ENCODE measurements around the gene EXOC6.

The EXOC6 gene

GRCh38 chr10:92822964-92823363, 25.4 kb upstream of the EXOC6 start:
- Histone ChIP-seq H3K9me3 (ENCODE audit: control insufficient read depth, insufficient read depth, low read depth, low read length) (no peaks in the 10 kb centered on the region), H3K36me3 (ENCODE audit: control insufficient read depth in 2 of 2, insufficient read depth in 1 of 2, low read length in 2 of 2) (no peaks in the 10 kb centered on the region), H3K27ac (ENCODE audit: extremely low read depth, low read depth, low read length) (no peak overlapping the region), H3K4me1 (ENCODE audit: control insufficient read depth, insufficient read depth, low read length) (no peaks in the 10 kb centered on the region), H3K4me3 (ENCODE audit: low read depth, low read length) (no peak overlapping the region)
- TF ChIP-seq ZNF654 (tag by site-specific recombination; IDR thresholded peaks at IDR 0.05; ENCODE audit: low read depth) (peak; percentile 56), ZFP3 (tag by site-specific recombination; IDR thresholded peaks at IDR 0.05; ENCODE audit: low read depth) (no peak)
- CTCF ChIA-PET, result interaction anchor here (0.7 to 2.1 kb wide), 8 partner anchors 12 to 941 kb away, joined by 3 to 17 read pairs (median 6); no protein-coding TSS in a partner anchor
- POLR2A ChIA-PET, result no interaction called here

- H3K4me3 ChIP-seq (ENCODE audit: low read depth, low read length), result no peak overlapping the region
- CTCF ChIA-PET, result no interaction called here
- POLR2A ChIA-PET, result no interaction called here
- H3K9me3 ChIP-seq (ENCODE audit: control insufficient read depth, insufficient read depth, low read depth, low read length), result no peaks in the 10 kb centered on the region
- H3K36me3 ChIP-seq (ENCODE audit: control insufficient read depth in 2 of 2, insufficient read depth in 1 of 2, low read length in 2 of 2), result no peaks in the 10 kb centered on the region
- no peak for TF ChIP-seq ZNF280C (tag by site-specific recombination; IDR thresholded peaks at IDR 0.05)
- no peak for TF ChIP-seq ZNF394 (tag by site-specific recombination; IDR thresholded peaks at IDR 0.05; ENCODE audit: borderline replicate concordance)
- no peak for TF ChIP-seq SETDB1 (IDR thresholded peaks at IDR 0.05; ENCODE audit: insufficient read length, low read length)
- no peak for TF ChIP-seq REST (tag by site-specific recombination; IDR thresholded peaks at IDR 0.05)
- no peak for TF ChIP-seq SP2 (tag by site-specific recombination; IDR thresholded peaks at IDR 0.05)
- no peak for TF ChIP-seq TCF7L2 (IDR thresholded peaks at IDR 0.05; ENCODE audit: borderline replicate concordance, low read depth, low read length)
- TF ChIP-seq ZNF501 (tag by site-specific recombination; IDR thresholded peaks at IDR 0.05), result no peak
- TF ChIP-seq ZNF785 (tag by site-specific recombination; IDR thresholded peaks at IDR 0.05), result no peak
- no peak for TF ChIP-seq GLI4 (tag by site-specific recombination; IDR thresholded peaks at IDR 0.05)
- no peak for TF ChIP-seq ZNF707 (tag by site-specific recombination; IDR thresholded peaks at IDR 0.05)
- no peak for TF ChIP-seq ZXDB (tag by site-specific recombination; IDR thresholded peaks at IDR 0.05)
- TF ChIP-seq ZBTB49 (tag by site-specific recombination; IDR thresholded peaks at IDR 0.05; ENCODE audit: low read depth), result no peak
- no peak for TF ChIP-seq TSHZ1 (tag by site-specific recombination; IDR thresholded peaks at IDR 0.05; ENCODE audit: borderline replicate concordance)
- TF ChIP-seq ZNF202 (tag by site-specific recombination; IDR thresholded peaks at IDR 0.05; ENCODE audit: borderline replicate concordance), result no peak
- TF ChIP-seq ZNF473 (tag by site-specific recombination; IDR thresholded peaks at IDR 0.05), result no peak
- no peak for TF ChIP-seq ZNF792 (tag by site-specific recombination; IDR thresholded peaks at IDR 0.05)
- no peak overlapping the region for H3K27ac ChIP-seq (ENCODE audit: extremely low read depth, low read depth, low read length)
- no peaks in the 10 kb centered on the region for H3K4me1 ChIP-seq (ENCODE audit: control insufficient read depth, insufficient read depth, low read length)
These were observed 22.3 kb upstream of the EXOC6 start for GRCh38 chr10:92826061-92826460.

All from HEK293 (cell line).